ENCODE data around the gene RAB11FIP4. TPM values are rescaled to one million over a fixed set of nuclear protein-coding genes. Genes with fewer than 3 reads are reported as not detected.

Gene RAB11FIP4
- total and polyA plus RNA-seq, 2 of the 13 experiments (the other 11 are each of a cell fraction or from before 2014, with no cell fraction given) = 28.0 to 89.3 TPM

DNA sequence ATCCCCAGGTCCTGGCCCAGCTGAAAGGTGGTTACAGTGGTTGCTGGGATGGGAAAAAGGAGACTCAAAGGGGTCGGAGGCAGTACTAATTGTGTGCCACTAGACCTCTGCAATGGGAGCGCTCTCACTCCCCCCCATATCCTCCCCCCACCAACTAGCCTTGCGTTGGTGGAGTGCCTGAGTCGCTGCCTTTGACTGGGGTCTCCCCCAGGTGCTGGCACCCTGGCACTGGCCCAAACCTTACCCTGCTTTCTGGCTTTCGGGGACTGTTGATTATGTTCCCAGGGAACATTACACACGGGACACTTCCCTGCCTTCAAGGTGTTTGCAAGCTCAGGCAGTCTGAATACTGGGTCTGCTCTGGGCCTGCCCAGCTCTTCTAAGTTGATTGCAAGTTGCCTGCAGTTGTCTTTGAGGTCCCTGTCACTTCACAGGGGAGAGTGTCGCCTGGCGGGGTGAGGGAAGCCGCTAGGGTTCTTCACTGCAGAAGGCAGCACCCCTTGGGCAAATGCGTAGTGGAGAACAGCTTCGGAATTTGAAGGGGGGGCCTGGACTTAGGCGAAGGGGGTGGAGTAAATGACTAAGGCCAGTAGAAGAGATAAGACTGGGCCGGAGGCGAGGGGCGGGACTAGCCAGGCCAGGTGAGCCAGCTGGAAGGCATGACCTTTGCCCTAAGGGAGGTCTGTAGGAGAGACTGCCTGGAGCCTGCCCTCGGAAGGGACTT is 98.0 kb downstream of the RAB11FIP4 start (continued):
- TF ChIP-seq, protein P1, sequence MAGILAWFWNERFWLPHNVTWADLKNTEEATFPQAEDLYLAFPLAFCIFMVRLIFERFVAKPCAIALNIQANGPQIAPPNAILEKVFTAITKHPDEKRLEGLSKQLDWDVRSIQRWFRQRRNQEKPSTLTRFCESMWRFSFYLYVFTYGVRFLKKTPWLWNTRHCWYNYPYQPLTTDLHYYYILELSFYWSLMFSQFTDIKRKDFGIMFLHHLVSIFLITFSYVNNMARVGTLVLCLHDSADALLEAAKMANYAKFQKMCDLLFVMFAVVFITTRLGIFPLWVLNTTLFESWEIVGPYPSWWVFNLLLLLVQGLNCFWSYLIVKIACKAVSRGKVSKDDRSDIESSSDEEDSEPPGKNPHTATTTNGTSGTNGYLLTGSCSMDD (CRISPR knock-in tag; IDR thresholded peaks at IDR 0.05) = no peak
- TF ChIP-seq, protein P2, sequence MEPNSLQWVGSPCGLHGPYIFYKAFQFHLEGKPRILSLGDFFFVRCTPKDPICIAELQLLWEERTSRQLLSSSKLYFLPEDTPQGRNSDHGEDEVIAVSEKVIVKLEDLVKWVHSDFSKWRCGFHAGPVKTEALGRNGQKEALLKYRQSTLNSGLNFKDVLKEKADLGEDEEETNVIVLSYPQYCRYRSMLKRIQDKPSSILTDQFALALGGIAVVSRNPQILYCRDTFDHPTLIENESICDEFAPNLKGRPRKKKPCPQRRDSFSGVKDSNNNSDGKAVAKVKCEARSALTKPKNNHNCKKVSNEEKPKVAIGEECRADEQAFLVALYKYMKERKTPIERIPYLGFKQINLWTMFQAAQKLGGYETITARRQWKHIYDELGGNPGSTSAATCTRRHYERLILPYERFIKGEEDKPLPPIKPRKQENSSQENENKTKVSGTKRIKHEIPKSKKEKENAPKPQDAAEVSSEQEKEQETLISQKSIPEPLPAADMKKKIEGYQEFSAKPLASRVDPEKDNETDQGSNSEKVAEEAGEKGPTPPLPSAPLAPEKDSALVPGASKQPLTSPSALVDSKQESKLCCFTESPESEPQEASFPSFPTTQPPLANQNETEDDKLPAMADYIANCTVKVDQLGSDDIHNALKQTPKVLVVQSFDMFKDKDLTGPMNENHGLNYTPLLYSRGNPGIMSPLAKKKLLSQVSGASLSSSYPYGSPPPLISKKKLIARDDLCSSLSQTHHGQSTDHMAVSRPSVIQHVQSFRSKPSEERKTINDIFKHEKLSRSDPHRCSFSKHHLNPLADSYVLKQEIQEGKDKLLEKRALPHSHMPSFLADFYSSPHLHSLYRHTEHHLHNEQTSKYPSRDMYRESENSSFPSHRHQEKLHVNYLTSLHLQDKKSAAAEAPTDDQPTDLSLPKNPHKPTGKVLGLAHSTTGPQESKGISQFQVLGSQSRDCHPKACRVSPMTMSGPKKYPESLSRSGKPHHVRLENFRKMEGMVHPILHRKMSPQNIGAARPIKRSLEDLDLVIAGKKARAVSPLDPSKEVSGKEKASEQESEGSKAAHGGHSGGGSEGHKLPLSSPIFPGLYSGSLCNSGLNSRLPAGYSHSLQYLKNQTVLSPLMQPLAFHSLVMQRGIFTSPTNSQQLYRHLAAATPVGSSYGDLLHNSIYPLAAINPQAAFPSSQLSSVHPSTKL (CRISPR knock-in tag; IDR thresholded peaks at IDR 0.05) = peak; percentile 40; the same call in 1 of the 2 replicates
- TF ChIP-seq PITX1 (CRISPR knock-in tag; IDR thresholded peaks at IDR 0.05) (peak; percentile 57; the same call in 1 of the 2 replicates), SP1 (IDR thresholded peaks at IDR 0.05) (no peak), SP1 (CRISPR knock-in tag; IDR thresholded peaks at IDR 0.05) (peak; percentile 46; the same call in 1 of the 2 replicates), ZNF772 (CRISPR knock-in tag; IDR thresholded peaks at IDR 0.05) (no peak), ARNTL (CRISPR knock-in tag; IDR thresholded peaks at IDR 0.05) (0 out of 2 replicates have a peak, but pooled peaks have one; percentile 34), PHF21A (CRISPR knock-in tag; IDR thresholded peaks at IDR 0.05) (peak; percentile 44; the same call in 1 of the 2 replicates), MXI1 (IDR thresholded peaks at IDR 0.05; ENCODE audit: borderline replicate concordance, low read depth, low read length) (peak; percentile 23; the same call in 1 of the 3 replicates), POLR2A (IDR thresholded peaks at IDR 0.05; ENCODE audit: insufficient read depth in 1 of 2, low read depth in 2 of 2, low read length in 2 of 2) (peak; percentile 24 to 57), SOX6 (IDR thresholded peaks at IDR 0.05) (no peak), SOX6 (CRISPR knock-in tag; IDR thresholded peaks at IDR 0.05) (peak; percentile 18; the same call in 1 of the 2 replicates)
- TF ChIP-seq, protein P3, sequence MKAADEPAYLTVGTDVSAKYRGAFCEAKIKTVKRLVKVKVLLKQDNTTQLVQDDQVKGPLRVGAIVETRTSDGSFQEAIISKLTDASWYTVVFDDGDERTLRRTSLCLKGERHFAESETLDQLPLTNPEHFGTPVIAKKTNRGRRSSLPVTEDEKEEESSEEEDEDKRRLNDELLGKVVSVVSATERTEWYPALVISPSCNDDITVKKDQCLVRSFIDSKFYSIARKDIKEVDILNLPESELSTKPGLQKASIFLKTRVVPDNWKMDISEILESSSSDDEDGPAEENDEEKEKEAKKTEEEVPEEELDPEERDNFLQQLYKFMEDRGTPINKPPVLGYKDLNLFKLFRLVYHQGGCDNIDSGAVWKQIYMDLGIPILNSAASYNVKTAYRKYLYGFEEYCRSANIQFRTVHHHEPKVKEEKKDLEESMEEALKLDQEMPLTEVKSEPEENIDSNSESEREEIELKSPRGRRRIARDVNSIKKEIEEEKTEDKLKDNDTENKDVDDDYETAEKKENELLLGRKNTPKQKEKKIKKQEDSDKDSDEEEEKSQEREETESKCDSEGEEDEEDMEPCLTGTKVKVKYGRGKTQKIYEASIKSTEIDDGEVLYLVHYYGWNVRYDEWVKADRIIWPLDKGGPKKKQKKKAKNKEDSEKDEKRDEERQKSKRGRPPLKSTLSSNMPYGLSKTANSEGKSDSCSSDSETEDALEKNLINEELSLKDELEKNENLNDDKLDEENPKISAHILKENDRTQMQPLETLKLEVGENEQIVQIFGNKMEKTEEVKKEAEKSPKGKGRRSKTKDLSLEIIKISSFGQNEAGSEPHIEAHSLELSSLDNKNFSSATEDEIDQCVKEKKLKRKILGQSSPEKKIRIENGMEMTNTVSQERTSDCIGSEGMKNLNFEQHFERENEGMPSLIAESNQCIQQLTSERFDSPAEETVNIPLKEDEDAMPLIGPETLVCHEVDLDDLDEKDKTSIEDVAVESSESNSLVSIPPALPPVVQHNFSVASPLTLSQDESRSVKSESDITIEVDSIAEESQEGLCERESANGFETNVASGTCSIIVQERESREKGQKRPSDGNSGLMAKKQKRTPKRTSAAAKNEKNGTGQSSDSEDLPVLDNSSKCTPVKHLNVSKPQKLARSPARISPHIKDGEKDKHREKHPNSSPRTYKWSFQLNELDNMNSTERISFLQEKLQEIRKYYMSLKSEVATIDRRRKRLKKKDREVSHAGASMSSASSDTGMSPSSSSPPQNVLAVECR (CRISPR knock-in tag; IDR thresholded peaks at IDR 0.05; ENCODE audit: borderline replicate concordance) = peak; percentile 68; the same call in 1 of the 2 replicates
- TF ChIP-seq, protein P4, sequence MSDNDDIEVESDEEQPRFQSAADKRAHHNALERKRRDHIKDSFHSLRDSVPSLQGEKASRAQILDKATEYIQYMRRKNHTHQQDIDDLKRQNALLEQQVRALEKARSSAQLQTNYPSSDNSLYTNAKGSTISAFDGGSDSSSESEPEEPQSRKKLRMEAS (IDR thresholded peaks at IDR 0.05) = peak; percentile 29; the same call in 1 of the 2 replicates
- TF ChIP-seq, protein P5, sequence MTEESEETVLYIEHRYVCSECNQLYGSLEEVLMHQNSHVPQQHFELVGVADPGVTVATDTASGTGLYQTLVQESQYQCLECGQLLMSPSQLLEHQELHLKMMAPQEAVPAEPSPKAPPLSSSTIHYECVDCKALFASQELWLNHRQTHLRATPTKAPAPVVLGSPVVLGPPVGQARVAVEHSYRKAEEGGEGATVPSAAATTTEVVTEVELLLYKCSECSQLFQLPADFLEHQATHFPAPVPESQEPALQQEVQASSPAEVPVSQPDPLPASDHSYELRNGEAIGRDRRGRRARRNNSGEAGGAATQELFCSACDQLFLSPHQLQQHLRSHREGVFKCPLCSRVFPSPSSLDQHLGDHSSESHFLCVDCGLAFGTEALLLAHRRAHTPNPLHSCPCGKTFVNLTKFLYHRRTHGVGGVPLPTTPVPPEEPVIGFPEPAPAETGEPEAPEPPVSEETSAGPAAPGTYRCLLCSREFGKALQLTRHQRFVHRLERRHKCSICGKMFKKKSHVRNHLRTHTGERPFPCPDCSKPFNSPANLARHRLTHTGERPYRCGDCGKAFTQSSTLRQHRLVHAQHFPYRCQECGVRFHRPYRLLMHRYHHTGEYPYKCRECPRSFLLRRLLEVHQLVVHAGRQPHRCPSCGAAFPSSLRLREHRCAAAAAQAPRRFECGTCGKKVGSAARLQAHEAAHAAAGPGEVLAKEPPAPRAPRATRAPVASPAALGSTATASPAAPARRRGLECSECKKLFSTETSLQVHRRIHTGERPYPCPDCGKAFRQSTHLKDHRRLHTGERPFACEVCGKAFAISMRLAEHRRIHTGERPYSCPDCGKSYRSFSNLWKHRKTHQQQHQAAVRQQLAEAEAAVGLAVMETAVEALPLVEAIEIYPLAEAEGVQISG (CRISPR knock-in tag; IDR thresholded peaks at IDR 0.05) = peak; percentile 36; the same call in 1 of the 2 replicates

All from HepG2 (cell line).